Stimulated activated CD4-positive, alpha-beta T cell treated with anti-CD3 and anti-CD28 coated beads, TNF-alpha, amount 100 ng/mL, for 1 hour (primary cell): ENCODE results near the gene NBAS.
"Not testable (repeated sequence)": the region's sequence is repeated elsewhere in the genome, so short reads cannot be mapped to it uniquely, and the experiment has no call there.

Experiments used
- DNase-seq, 3 donors: peaks; one replicate each; pipeline ENCODE4 v3.0.0-alpha.2; 2020; ENCODE audit warnings: low read depth in 3 of 3, low spot score in 1 of 3

The NBAS gene

GRCh38 chr2:15533860-15534480, 27.2 kb downstream of the NBAS start:
- DNase-seq: no peak

- no peak for DNase-seq
Observed at GRCh38 chr2:15532996-15533395, 28.1 kb downstream of the NBAS start.

- no peak for DNase-seq
Observed at GRCh38 chr2:15531095-15531854, 29.9 kb downstream of the NBAS start.

- no peak for DNase-seq
Observed at GRCh38 chr2:15527074-15527739, 33.9 kb downstream of the NBAS start.

- DNase-seq: no peak
Observed at GRCh38 chr2:15521641-15522181, 39.4 kb downstream of the NBAS start.

GRCh38 chr2:15520346-15520745, 40.8 kb downstream of the NBAS start:
- no peak for DNase-seq

GRCh38 chr2:15518759-15519158, 42.4 kb downstream of the NBAS start:
- not testable (repeated sequence) for DNase-seq

- DNase-seq: no peak
Observed at GRCh38 chr2:15517793-15518192, 43.3 kb downstream of the NBAS start.

- DNase-seq: no peak
Observed at GRCh38 chr2:15511686-15512085, 49.4 kb downstream of the NBAS start.

GRCh38 chr2:15510552-15510951, 50.6 kb downstream of the NBAS start:
- DNase-seq: no peak

GRCh38 chr2:15510131-15510530, 51.0 kb downstream of the NBAS start:
- DNase-seq: no peak

GRCh38 chr2:15507697-15508096, 53.4 kb downstream of the NBAS start:
- DNase-seq: no peak

- DNase-seq: no peak
Observed at GRCh38 chr2:15507061-15507460, 54.1 kb downstream of the NBAS start.

GRCh38 chr2:15506229-15506819, 54.8 kb downstream of the NBAS start:
- DNase-seq: no peak

- DNase-seq: no peak
Observed at GRCh38 chr2:15504882-15505663, 56.1 kb downstream of the NBAS start.

- DNase-seq: not testable (repeated sequence)
Observed at GRCh38 chr2:15499251-15499650, 61.9 kb downstream of the NBAS start.

GRCh38 chr2:15498554-15498953, 62.6 kb downstream of the NBAS start:
- DNase-seq: no peak

- no peak for DNase-seq
Observed at GRCh38 chr2:15494877-15495276, 66.3 kb downstream of the NBAS start.

GRCh38 chr2:15492773-15493325, 68.3 kb downstream of the NBAS start:
- no peak for DNase-seq

GRCh38 chr2:15486770-15487169, 74.4 kb downstream of the NBAS start:
- no peak for DNase-seq

GRCh38 chr2:15485949-15486348, 75.2 kb downstream of the NBAS start:
- DNase-seq: no peak
